WTC11 (cell line): Measurements from ENCODE around the gene SERPINB3.

Experiments used
- CTCF ChIP-seq: fragments of 200-600 bp; IDR thresholded peaks from 2 replicates; pipeline ENCODE4 v1.8.0; 2022; ENCODE audit warnings: antibody characterized with exemption
- FOXP1 ChIP-seq: sonication (generic); formaldehyde crosslinking; IDR thresholded peaks from 2 replicates; pipeline ENCODE4 v1.8.0; 2022; ENCODE audit warnings: missing genetic modification reagents, mild to moderate bottlenecking, moderate library complexity, borderline replicate concordance
- MXD4 ChIP-seq: fragments of 250-450 bp; sonication (Bioruptor Pico); IDR thresholded peaks from 2 replicates; pipeline ENCODE4 v1.8.0; 2021; ENCODE audit warnings: mild to moderate bottlenecking, moderate library complexity, borderline replicate concordance
- NFE2L1 ChIP-seq: sonication (generic); formaldehyde crosslinking; IDR thresholded peaks from 2 replicates; pipeline ENCODE4 v1.8.1; 2023; ENCODE audit warnings: missing genetic modification reagents
- NFYB ChIP-seq: sonication (generic); formaldehyde crosslinking; conservative IDR thresholded peaks from 2 replicates; pipeline ENCODE4 v1.8.0; 2022; ENCODE audit warnings: low read depth, missing genetic modification reagents
- PREB ChIP-seq: sonication (generic); formaldehyde crosslinking; IDR thresholded peaks from 2 replicates; pipeline ENCODE4 v1.8.1; 2022; ENCODE audit warnings: mild to moderate bottlenecking, missing genetic modification reagents, moderate library complexity, borderline replicate concordance
- SMAD3 ChIP-seq: sonication (generic); formaldehyde crosslinking; IDR thresholded peaks from 2 replicates; pipeline ENCODE4 v1.8.0; 2022; ENCODE audit warnings: missing genetic modification reagents, mild to moderate bottlenecking, borderline replicate concordance
- STAT6 ChIP-seq: sonication (generic); formaldehyde crosslinking; conservative IDR thresholded peaks from 2 replicates; pipeline ENCODE4 v1.8.1; 2023; ENCODE audit warnings: mild to moderate bottlenecking, low read depth, missing genetic modification reagents, moderate library complexity
- TF ChIP-seq, protein P1 (sequence below): sonication (generic); formaldehyde crosslinking; IDR thresholded peaks from 2 replicates; pipeline ENCODE4 v1.8.1; 2023; ENCODE audit warnings: mild to moderate bottlenecking, missing genetic modification reagents, moderate library complexity
- TF ChIP-seq, protein P2 (sequence below): sonication (generic); formaldehyde crosslinking; conservative IDR thresholded peaks from 2 replicates; pipeline ENCODE4 v1.8.1; 2022; ENCODE audit warnings: mild to moderate bottlenecking, missing genetic modification reagents
- TF ChIP-seq, protein P3 (sequence below): fragments of 250-450 bp; sonication (Bioruptor Pico); IDR thresholded peaks from 2 replicates; pipeline ENCODE4 v1.8.0; 2021; ENCODE audit warnings: mild to moderate bottlenecking
- TF ChIP-seq, protein P4 (sequence below): fragments of 250-450 bp; sonication (Bioruptor Pico); IDR thresholded peaks from 2 replicates; pipeline ENCODE4 v1.9.0; 2021; ENCODE audit warnings: mild to moderate bottlenecking, borderline replicate concordance
- TF ChIP-seq, protein P5 (sequence below): sonication (generic); formaldehyde crosslinking; IDR thresholded peaks from 2 replicates; pipeline ENCODE4 v1.8.1; 2023; ENCODE audit warnings: mild to moderate bottlenecking, moderate library complexity, missing genetic modification reagents
- TF ChIP-seq, protein P6 (sequence below): sonication (generic); formaldehyde crosslinking; IDR thresholded peaks from 2 replicates; pipeline ENCODE4 v1.8.0; 2023; ENCODE audit warnings: missing genetic modification reagents

GRCh38 chr18:63648241-63648640 lies 13.5 kb downstream of the SERPINB3 start:
- TF ChIP-seq CTCF (no peak), STAT6 (no peak), NFE2L1 (CRISPR knock-in tag) (no peak), MXD4 (CRISPR knock-in tag) (no peak), SMAD3 (no peak), NFYB (CRISPR knock-in tag) (no peak), FOXP1 (CRISPR knock-in tag) (no peak), PREB (CRISPR knock-in tag) (no peak)
- TF ChIP-seq, protein P1, sequence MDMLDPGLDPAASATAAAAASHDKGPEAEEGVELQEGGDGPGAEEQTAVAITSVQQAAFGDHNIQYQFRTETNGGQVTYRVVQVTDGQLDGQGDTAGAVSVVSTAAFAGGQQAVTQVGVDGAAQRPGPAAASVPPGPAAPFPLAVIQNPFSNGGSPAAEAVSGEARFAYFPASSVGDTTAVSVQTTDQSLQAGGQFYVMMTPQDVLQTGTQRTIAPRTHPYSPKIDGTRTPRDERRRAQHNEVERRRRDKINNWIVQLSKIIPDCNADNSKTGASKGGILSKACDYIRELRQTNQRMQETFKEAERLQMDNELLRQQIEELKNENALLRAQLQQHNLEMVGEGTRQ (CRISPR knock-in tag), result no peak
- TF ChIP-seq, protein P2, sequence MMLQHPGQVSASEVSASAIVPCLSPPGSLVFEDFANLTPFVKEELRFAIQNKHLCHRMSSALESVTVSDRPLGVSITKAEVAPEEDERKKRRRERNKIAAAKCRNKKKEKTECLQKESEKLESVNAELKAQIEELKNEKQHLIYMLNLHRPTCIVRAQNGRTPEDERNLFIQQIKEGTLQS, result no peak
- TF ChIP-seq, protein P3, sequence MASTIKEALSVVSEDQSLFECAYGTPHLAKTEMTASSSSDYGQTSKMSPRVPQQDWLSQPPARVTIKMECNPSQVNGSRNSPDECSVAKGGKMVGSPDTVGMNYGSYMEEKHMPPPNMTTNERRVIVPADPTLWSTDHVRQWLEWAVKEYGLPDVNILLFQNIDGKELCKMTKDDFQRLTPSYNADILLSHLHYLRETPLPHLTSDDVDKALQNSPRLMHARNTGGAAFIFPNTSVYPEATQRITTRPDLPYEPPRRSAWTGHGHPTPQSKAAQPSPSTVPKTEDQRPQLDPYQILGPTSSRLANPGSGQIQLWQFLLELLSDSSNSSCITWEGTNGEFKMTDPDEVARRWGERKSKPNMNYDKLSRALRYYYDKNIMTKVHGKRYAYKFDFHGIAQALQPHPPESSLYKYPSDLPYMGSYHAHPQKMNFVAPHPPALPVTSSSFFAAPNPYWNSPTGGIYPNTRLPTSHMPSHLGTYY (CRISPR knock-in tag), result no peak
- TF ChIP-seq, protein P4, sequence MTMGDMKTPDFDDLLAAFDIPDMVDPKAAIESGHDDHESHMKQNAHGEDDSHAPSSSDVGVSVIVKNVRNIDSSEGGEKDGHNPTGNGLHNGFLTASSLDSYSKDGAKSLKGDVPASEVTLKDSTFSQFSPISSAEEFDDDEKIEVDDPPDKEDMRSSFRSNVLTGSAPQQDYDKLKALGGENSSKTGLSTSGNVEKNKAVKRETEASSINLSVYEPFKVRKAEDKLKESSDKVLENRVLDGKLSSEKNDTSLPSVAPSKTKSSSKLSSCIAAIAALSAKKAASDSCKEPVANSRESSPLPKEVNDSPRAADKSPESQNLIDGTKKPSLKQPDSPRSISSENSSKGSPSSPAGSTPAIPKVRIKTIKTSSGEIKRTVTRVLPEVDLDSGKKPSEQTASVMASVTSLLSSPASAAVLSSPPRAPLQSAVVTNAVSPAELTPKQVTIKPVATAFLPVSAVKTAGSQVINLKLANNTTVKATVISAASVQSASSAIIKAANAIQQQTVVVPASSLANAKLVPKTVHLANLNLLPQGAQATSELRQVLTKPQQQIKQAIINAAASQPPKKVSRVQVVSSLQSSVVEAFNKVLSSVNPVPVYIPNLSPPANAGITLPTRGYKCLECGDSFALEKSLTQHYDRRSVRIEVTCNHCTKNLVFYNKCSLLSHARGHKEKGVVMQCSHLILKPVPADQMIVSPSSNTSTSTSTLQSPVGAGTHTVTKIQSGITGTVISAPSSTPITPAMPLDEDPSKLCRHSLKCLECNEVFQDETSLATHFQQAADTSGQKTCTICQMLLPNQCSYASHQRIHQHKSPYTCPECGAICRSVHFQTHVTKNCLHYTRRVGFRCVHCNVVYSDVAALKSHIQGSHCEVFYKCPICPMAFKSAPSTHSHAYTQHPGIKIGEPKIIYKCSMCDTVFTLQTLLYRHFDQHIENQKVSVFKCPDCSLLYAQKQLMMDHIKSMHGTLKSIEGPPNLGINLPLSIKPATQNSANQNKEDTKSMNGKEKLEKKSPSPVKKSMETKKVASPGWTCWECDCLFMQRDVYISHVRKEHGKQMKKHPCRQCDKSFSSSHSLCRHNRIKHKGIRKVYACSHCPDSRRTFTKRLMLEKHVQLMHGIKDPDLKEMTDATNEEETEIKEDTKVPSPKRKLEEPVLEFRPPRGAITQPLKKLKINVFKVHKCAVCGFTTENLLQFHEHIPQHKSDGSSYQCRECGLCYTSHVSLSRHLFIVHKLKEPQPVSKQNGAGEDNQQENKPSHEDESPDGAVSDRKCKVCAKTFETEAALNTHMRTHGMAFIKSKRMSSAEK, result no peak
- TF ChIP-seq, protein P5, sequence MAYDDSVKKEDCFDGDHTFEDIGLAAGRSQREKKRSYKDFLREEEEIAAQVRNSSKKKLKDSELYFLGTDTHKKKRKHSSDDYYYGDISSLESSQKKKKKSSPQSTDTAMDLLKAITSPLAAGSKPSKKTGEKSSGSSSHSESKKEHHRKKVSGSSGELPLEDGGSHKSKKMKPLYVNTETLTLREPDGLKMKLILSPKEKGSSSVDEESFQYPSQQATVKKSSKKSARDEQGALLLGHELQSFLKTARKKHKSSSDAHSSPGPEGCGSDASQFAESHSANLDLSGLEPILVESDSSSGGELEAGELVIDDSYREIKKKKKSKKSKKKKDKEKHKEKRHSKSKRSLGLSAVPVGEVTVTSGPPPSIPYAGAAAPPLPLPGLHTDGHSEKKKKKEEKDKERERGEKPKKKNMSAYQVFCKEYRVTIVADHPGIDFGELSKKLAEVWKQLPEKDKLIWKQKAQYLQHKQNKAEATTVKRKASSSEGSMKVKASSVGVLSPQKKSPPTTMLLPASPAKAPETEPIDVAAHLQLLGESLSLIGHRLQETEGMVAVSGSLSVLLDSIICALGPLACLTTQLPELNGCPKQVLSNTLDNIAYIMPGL (CRISPR knock-in tag), result no peak
- TF ChIP-seq, protein P6, sequence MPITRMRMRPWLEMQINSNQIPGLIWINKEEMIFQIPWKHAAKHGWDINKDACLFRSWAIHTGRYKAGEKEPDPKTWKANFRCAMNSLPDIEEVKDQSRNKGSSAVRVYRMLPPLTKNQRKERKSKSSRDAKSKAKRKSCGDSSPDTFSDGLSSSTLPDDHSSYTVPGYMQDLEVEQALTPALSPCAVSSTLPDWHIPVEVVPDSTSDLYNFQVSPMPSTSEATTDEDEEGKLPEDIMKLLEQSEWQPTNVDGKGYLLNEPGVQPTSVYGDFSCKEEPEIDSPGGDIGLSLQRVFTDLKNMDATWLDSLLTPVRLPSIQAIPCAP (CRISPR knock-in tag), result no peak
